Activated naive CD4-positive, alpha-beta T cell (primary cell): ENCODE results near the gene SORBS2.
"Not testable (repeated sequence)": the region's sequence is repeated elsewhere in the genome, so short reads cannot be mapped to it uniquely, and the experiment has no call there.

Experiments used
- DNase-seq, 4 experiments: peaks; one replicate each; lab custom pipeline; 2025; lab: John Stamatoyannopoulos, UW

Gene SORBS2

GRCh38 chr4:185585211-185585610, 226.8 kb downstream of the SORBS2 start:
- no peak for DNase-seq

GRCh38 chr4:185583813-185584212, 228.2 kb downstream of the SORBS2 start:
- DNase-seq, result no peak

GRCh38 chr4:185582651-185583400, 229.2 kb downstream of the SORBS2 start:
- DNase-seq, result no peak

- DNase-seq, result no peak
These were observed 231.3 kb downstream of the SORBS2 start for GRCh38 chr4:185580699-185581098.

GRCh38 chr4:185578284-185578683, 233.7 kb downstream of the SORBS2 start:
- DNase-seq, result no peak

- DNase-seq, result no peak
These were observed 234.7 kb downstream of the SORBS2 start for GRCh38 chr4:185576962-185577950.

- DNase-seq, result no peak
These were observed 235.6 kb downstream of the SORBS2 start for GRCh38 chr4:185576314-185576961.

- no peak for DNase-seq
These were observed 238.3 kb downstream of the SORBS2 start for GRCh38 chr4:185573651-185574199.

- DNase-seq, result no peak
These were observed 241.3 kb downstream of the SORBS2 start for GRCh38 chr4:185570727-185571126.

- no peak for DNase-seq
These were observed 244.3 kb downstream of the SORBS2 start for GRCh38 chr4:185567381-185568376.

GRCh38 chr4:185566972-185567371, 245.0 kb downstream of the SORBS2 start:
- DNase-seq, result no peak

- DNase-seq, result no peak
These were observed 245.6 kb downstream of the SORBS2 start for GRCh38 chr4:185566425-185566824.

GRCh38 chr4:185565696-185566095, 246.3 kb downstream of the SORBS2 start:
- DNase-seq, result no peak

GRCh38 chr4:185564349-185564748, 247.6 kb downstream of the SORBS2 start:
- no peak for DNase-seq

GRCh38 chr4:185562531-185562930, 249.5 kb downstream of the SORBS2 start:
- DNase-seq, result no peak

- DNase-seq, result no peak
These were observed 251.7 kb downstream of the SORBS2 start for GRCh38 chr4:185560316-185560715.

GRCh38 chr4:185559915-185560281, 252.1 kb downstream of the SORBS2 start:
- no peak for DNase-seq

GRCh38 chr4:185559251-185559914, 252.6 kb downstream of the SORBS2 start:
- DNase-seq, result not testable (repeated sequence)

GRCh38 chr4:185554365-185555126, 257.4 kb downstream of the SORBS2 start:
- no peak for DNase-seq

GRCh38 chr4:185552254-185552653, 259.7 kb downstream of the SORBS2 start:
- no peak for DNase-seq
